Endothelial cell of umbilical vein (primary cell): ENCODE measurements around the gene NCK2. TPM values are rescaled to one million over a fixed set of nuclear protein-coding genes. Genes with fewer than 3 reads are reported as not detected.

Source experiments
- BruUV-seq: library from RNA; stranded (reverse); fragments of 400-500 nt; replicated peaks from 2 replicates; lab custom pipeline; 2021; lab: Mats Ljungman, UMichigan
- CTCF ChIA-PET: fragments of 300-600, 350-600 bp; sonication (Branson Sonifier 250); formaldehyde crosslinking; loops from one replicate; lab custom pipeline; 2021; ENCODE audit warnings: antibody characterized with exemption, inconsistent platforms; lab: Charles Lee
- POLR2A ChIA-PET: fragments of 300-600, 350-600 bp; sonication (Branson Sonifier 250); formaldehyde crosslinking; loops from one replicate; lab custom pipeline; 2021; ENCODE audit warnings: antibody characterized with exemption, inconsistent platforms; lab: Charles Lee
- DNase-seq: peaks from one replicate; pipeline ENCODE4 v3.0.0-alpha.2; 2011; ENCODE audit warnings: low read depth, low spot score
- FAIRE-seq: peaks from 2 replicates; lab custom pipeline; 2011; peaks lifted over from hg19 to GRCh38; lab: Jason Lieb, UNC
- H2AFZ ChIP-seq: 2 replicates; pipeline ENCODE4 v1.6.0; 2012; ENCODE audit warnings: low read depth, low read length, control low read depth, inconsistent platforms
- H3K27ac ChIP-seq: 2 replicates; pipeline ENCODE4 v1.5.1; 2011; ENCODE audit warnings: low read depth, mild to moderate bottlenecking, control low read depth, low read length, moderate library complexity; ENCODE audit not compliant: insufficient read depth
- H3K27me3 ChIP-seq, 2 experiments: 2 replicates each; pipeline versions ENCODE4 v1.6.0 to v1.6.1; 2011; ENCODE audit warnings: low read length in 2 of 2, mixed read lengths in 1 of 2; ENCODE audit not compliant: control insufficient read depth in 2 of 2, insufficient read depth in 2 of 2
- H3K36me3 ChIP-seq, 2 experiments: 2 replicates in 1 of 2; 3 replicates in 1 of 2; pipeline ENCODE4 v1.5.1; 2011; ENCODE audit warnings: low read length in 2 of 2, mild to moderate bottlenecking in 1 of 2, moderate library complexity in 1 of 2; ENCODE audit not compliant: control insufficient read depth in 2 of 2, insufficient read depth in 2 of 2; ENCODE audit errors: extremely low read depth in 1 of 2
- H3K4me1 ChIP-seq: 3 replicates; pipeline ENCODE4 v1.5.1; 2011; ENCODE audit warnings: mild to moderate bottlenecking, low read length; ENCODE audit not compliant: control insufficient read depth, insufficient read depth; ENCODE audit errors: extremely low read depth
- H3K4me2 ChIP-seq: 2 replicates; pipeline ENCODE4 v1.6.1; 2011; ENCODE audit warnings: low read length, control low read depth, mixed read lengths; ENCODE audit not compliant: insufficient read depth
- H3K4me3 ChIP-seq, 3 experiments: fragments of 200-600 bp in 1 of 3; sonication (generic), shearing (Covaris generic) in 1 of 3; replicated peaks in 1 of 3; 2 replicates each; pipeline ENCODE4 v1.5.1; 2011 to 2016; ENCODE audit warnings: control low read depth in 3 of 3, low read length in 3 of 3, mild to moderate bottlenecking in 2 of 3, inconsistent platforms in 1 of 3, low read depth in 1 of 3, moderate library complexity in 1 of 3; ENCODE audit not compliant: insufficient read depth in 1 of 3
- H3K79me2 ChIP-seq: 2 replicates; pipeline ENCODE4 v1.6.0; 2012; ENCODE audit warnings: low read length, inconsistent platforms; ENCODE audit not compliant: control insufficient read depth, insufficient read depth
- H3K9ac ChIP-seq: replicated peaks from 2 replicates; pipeline ENCODE3; 2011; ENCODE audit warnings: low read length, control low read depth; ENCODE audit not compliant: insufficient read depth; ENCODE audit errors: extremely low read depth
- H3K9me1 ChIP-seq: replicated peaks from 3 replicates; pipeline ENCODE4 v1.6.0; 2011; ENCODE audit warnings: mild to moderate bottlenecking, low read length; ENCODE audit not compliant: control insufficient read depth, insufficient read depth; ENCODE audit errors: extremely low read depth
- H3K9me3 ChIP-seq: replicated peaks from 2 replicates; pipeline ENCODE4 v1.5.1; 2012; ENCODE audit warnings: low read length, inconsistent platforms; ENCODE audit not compliant: control insufficient read depth, insufficient read depth
- H4K20me1 ChIP-seq: replicated peaks from 2 replicates; pipeline ENCODE3; 2011; ENCODE audit warnings: mild to moderate bottlenecking, low read length; ENCODE audit not compliant: control insufficient read depth, insufficient read depth; ENCODE audit errors: extremely low read depth
- EZH2 ChIP-seq: IDR thresholded peaks from 2 replicates; pipeline ENCODE4 v1.6.1; 2012; ENCODE audit warnings: borderline replicate concordance, low read depth, mild to moderate bottlenecking, moderate library complexity, low read length, inconsistent platforms; ENCODE audit not compliant: severe bottlenecking
- FOS ChIP-seq: IDR thresholded peaks from 2 replicates; pipeline ENCODE4 v1.6.1; 2011; ENCODE audit warnings: mild to moderate bottlenecking, low read length, moderate library complexity, borderline replicate concordance; ENCODE audit not compliant: insufficient read depth
- MYC ChIP-seq: IDR thresholded peaks from one replicate; pipeline ENCODE4 v1.6.1; 2011; ENCODE audit warnings: mild to moderate bottlenecking, low read depth, low read length
- POLR2A ChIP-seq: IDR thresholded peaks from 2 replicates; pipeline ENCODE4 v1.6.1; 2012; ENCODE audit warnings: low read depth, mild to moderate bottlenecking, control low read depth, low read length
- POLR2AphosphoS5 ChIP-seq: IDR thresholded peaks from 2 replicates; pipeline ENCODE4 v1.6.1; 2012; ENCODE audit warnings: low read depth, mild to moderate bottlenecking, control low read depth, low read length, moderate library complexity; ENCODE audit not compliant: insufficient read depth
- dilution Hi-C: fragments of 300-500 bp; cut with MboI; formaldehyde crosslinking; loops from one replicate; pipeline ENCODE4 v1.15.0; 2019; ENCODE audit warnings: low sequenced_read_pairs; ENCODE audit not compliant: extremely low pct_ligation_motif_present
- intact Hi-C: fragments of 100-400 bp; cut with micrococcal nuclease; formaldehyde crosslinking; loops from one replicate; pipeline ENCODE4 v1.10.0; 2022
- polyA plus RNA-seq, 4 experiments: library from polyadenylated mRNA; depleted of rRNA in 3 of 4; stranded (reverse) in 3 of 4; unstranded in 1 of 4; fragments of >200 nt; gene quantifications; 2 replicates each; pipeline versions ENCODE4 v1.2.1 to v1.2.3, GENCODE V29; 2011 to 2012; ENCODE audit warnings: missing spikeins in 1 of 4
- total RNA-seq: library from RNA; stranded (reverse); gene quantifications from 2 replicates; pipeline ENCODE4 v1.2.3, GENCODE V29; 2021
- TF ChIP-seq, protein P1 (sequence below), 2 donors: IDR thresholded peaks; 1 replicate in 1 of 2; 2 replicates in 1 of 2; pipeline ENCODE4 v1.5.1; 2011; ENCODE audit warnings: low read length in 2 of 2, mild to moderate bottlenecking in 2 of 2, moderate library complexity in 2 of 2, control low read depth in 1 of 2, inconsistent platforms in 1 of 2, low read depth in 1 of 2; ENCODE audit not compliant: insufficient read depth in 1 of 2; ENCODE audit errors: extremely low read depth in 1 of 2

The NCK2 gene
- total and polyA plus RNA-seq, 2 donors (not counting 3 experiments of a cell fraction or from before 2014, with no cell fraction given): 23.8 to 39.1 TPM

GRCh38 chr2:105928563-105928962 lies 183.9 kb downstream of the NCK2 start:
- FAIRE-seq (no peak), DNase-seq (peak; percentile 65)
- peaks cover 3% of the 10 kb centered on the region for H3K4me1 ChIP-seq
- no peaks in the 10 kb centered on the region for H4K20me1 ChIP-seq
- no TSS peak for BruUV-seq
- H3K36me3 ChIP-seq: no peaks in the 10 kb centered on the region
- no peaks in the 10 kb centered on the region for H3K9me3 ChIP-seq
- intact Hi-C loops (no loop called here), dilution Hi-C loops (no loop called here)
- no peaks in the 10 kb centered on the region for H3K27me3 ChIP-seq
- no peak overlapping the region for H3K4me2 ChIP-seq
- TF ChIP-seq POLR2AphosphoS5 (no peak), MYC (no peak), POLR2A (no peak), FOS (no peak), EZH2 (no peak)
- TF ChIP-seq, protein P1, sequence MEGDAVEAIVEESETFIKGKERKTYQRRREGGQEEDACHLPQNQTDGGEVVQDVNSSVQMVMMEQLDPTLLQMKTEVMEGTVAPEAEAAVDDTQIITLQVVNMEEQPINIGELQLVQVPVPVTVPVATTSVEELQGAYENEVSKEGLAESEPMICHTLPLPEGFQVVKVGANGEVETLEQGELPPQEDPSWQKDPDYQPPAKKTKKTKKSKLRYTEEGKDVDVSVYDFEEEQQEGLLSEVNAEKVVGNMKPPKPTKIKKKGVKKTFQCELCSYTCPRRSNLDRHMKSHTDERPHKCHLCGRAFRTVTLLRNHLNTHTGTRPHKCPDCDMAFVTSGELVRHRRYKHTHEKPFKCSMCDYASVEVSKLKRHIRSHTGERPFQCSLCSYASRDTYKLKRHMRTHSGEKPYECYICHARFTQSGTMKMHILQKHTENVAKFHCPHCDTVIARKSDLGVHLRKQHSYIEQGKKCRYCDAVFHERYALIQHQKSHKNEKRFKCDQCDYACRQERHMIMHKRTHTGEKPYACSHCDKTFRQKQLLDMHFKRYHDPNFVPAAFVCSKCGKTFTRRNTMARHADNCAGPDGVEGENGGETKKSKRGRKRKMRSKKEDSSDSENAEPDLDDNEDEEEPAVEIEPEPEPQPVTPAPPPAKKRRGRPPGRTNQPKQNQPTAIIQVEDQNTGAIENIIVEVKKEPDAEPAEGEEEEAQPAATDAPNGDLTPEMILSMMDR (IDR thresholded peaks at IDR 0.05; ENCODE audit: extremely low read depth in 1 of 2, insufficient read depth in 1 of 2, low read depth in 1 of 2, low read length in 2 of 2): no peak
- no peak overlapping the region for H2AFZ ChIP-seq
- no peaks in the 10 kb centered on the region for H3K79me2 ChIP-seq
- ChIA-PET POLR2A (no interaction called here), CTCF (interaction anchor here (1.5 kb wide), 1 partner anchor 9 kb away, joined by 4 read pairs; no protein-coding TSS in a partner anchor)
- no peak overlapping the region for H3K27ac ChIP-seq
- H3K4me3 ChIP-seq: no peak overlapping the region
- H3K9me1 ChIP-seq: no peaks in the 10 kb centered on the region
- H3K9ac ChIP-seq: no peak overlapping the region

DNA sequence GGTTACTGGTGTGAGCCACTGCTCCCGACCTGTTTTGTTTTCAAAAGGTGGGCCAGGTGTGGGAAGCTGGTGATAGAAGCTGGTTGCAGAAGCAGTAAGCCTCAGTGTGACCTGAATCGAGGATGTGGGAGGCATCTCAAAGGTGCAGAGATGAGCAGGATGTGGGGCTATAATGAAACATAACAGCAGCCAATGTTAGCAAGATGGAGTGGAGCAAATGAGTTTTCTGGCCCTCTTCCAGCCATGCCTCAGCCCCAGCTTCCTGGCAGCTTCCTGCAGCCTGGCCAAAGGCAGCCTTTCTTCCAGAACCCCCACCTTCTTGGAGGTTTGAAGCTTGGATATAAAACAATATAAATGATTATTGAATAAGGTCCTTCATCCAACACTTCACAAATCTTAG lies 184.8 kb downstream of the NCK2 start:
- dilution Hi-C loops (no loop called here), intact Hi-C loops (no loop called here)
- H3K9ac ChIP-seq: no peak overlapping the region
- H3K9me3 ChIP-seq: no peaks in the 10 kb centered on the region
- peaks cover 3% of the 10 kb centered on the region for H3K4me1 ChIP-seq
- no peak overlapping the region for H3K4me3 ChIP-seq
- CTCF ChIA-PET: interaction anchor here (0.8 to 1.5 kb wide), 2 partner anchors 10 to 157 kb away, joined by 3 to 4 read pairs; no protein-coding TSS in a partner anchor
- H3K79me2 ChIP-seq: no peaks in the 10 kb centered on the region
- H3K27ac ChIP-seq: no peak overlapping the region
- no peaks in the 10 kb centered on the region for H3K36me3 ChIP-seq
- H2AFZ ChIP-seq: no peak overlapping the region
- no peaks in the 10 kb centered on the region for H3K9me1 ChIP-seq
- peak; percentile 75 for DNase-seq
- peak; percentile 20 for TF ChIP-seq FOS
- TF ChIP-seq POLR2AphosphoS5: no peak
- no peaks in the 10 kb centered on the region for H4K20me1 ChIP-seq
- H3K27me3 ChIP-seq: no peaks in the 10 kb centered on the region
- BruUV-seq: no TSS peak
- POLR2A ChIA-PET: no interaction called here
- FAIRE-seq: peak; percentile 82
- no peak overlapping the region for H3K4me2 ChIP-seq
